ENCODE data around the gene USP14. TPM values are rescaled to one million over a fixed set of nuclear protein-coding genes. Genes with fewer than 3 reads are reported as not detected.

Gene USP14
- total RNA-seq, 2 donors from 2014 or later: 18.0 to 21.5 TPM

GRCh38 chr18:217532-218336 lies 59.4 kb downstream of the USP14 start:
- Histone ChIP-seq H3K36me3 (peaks cover 52% of the 10 kb centered on the region), H3K27ac (no peak overlapping the region), H3K4me1 (no peaks in the 10 kb centered on the region), H3K27me3 (no peaks in the 10 kb centered on the region), H3K9me3 (no peaks in the 10 kb centered on the region), H3K4me3 (no peak overlapping the region)
- TF ChIP-seq CTCF (IDR thresholded peaks at IDR 0.05): no peak
- no peak for DNase-seq (ENCODE audit: low spot score)

GRCh38 chr18:220708-221107 lies 62.4 kb downstream of the USP14 start:
- no peak for TF ChIP-seq CTCF (IDR thresholded peaks at IDR 0.05)
- H3K36me3 ChIP-seq: peaks cover 55% of the 10 kb centered on the region
- H3K9me3 ChIP-seq: no peaks in the 10 kb centered on the region
- H3K4me3 ChIP-seq: no peak overlapping the region
- no peak for DNase-seq (ENCODE audit: low spot score)
- no peaks in the 10 kb centered on the region for H3K4me1 ChIP-seq
- no peaks in the 10 kb centered on the region for H3K27me3 ChIP-seq
- no peak overlapping the region for H3K27ac ChIP-seq

GRCh38 chr18:225745-226144 lies 67.4 kb downstream of the USP14 start:
- Histone ChIP-seq H3K4me3 (no peak overlapping the region), H3K36me3 (peaks cover 46% of the 10 kb centered on the region)

GRCh38 chr18:227374-227773 lies 69.0 kb downstream of the USP14 start:
- DNase-seq (ENCODE audit: low spot score): no peak
- no peaks in the 10 kb centered on the region for H3K27me3 ChIP-seq
- H3K4me1 ChIP-seq: no peaks in the 10 kb centered on the region
- no peak overlapping the region for H3K27ac ChIP-seq
- no peaks in the 10 kb centered on the region for H3K9me3 ChIP-seq
- TF ChIP-seq CTCF (IDR thresholded peaks at IDR 0.05): no peak
- peaks cover 46% of the 10 kb centered on the region for H3K36me3 ChIP-seq
- H3K4me3 ChIP-seq: no peak overlapping the region

More at GRCh38 chr18:225745-226144, 67.4 kb downstream of the USP14 start:
- DNase-seq (ENCODE audit: low spot score): no peak
- H3K4me1 ChIP-seq: no peaks in the 10 kb centered on the region
- no peak for TF ChIP-seq CTCF (IDR thresholded peaks at IDR 0.05)
- no peaks in the 10 kb centered on the region for H3K27me3 ChIP-seq
- no peak overlapping the region for H3K27ac ChIP-seq
- no peaks in the 10 kb centered on the region for H3K9me3 ChIP-seq

GRCh38 chr18:227902-228301 lies 69.5 kb downstream of the USP14 start:
- H3K36me3 ChIP-seq: peaks cover 44% of the 10 kb centered on the region
- TF ChIP-seq CTCF (IDR thresholded peaks at IDR 0.05): no peak
- H3K4me3 ChIP-seq: no peak overlapping the region
- no peaks in the 10 kb centered on the region for H3K27me3 ChIP-seq
- no peak for DNase-seq (ENCODE audit: low spot score)
- H3K9me3 ChIP-seq: no peaks in the 10 kb centered on the region
- no peaks in the 10 kb centered on the region for H3K4me1 ChIP-seq
- no peak overlapping the region for H3K27ac ChIP-seq

- Histone ChIP-seq H3K9me3 (no peaks in the 10 kb centered on the region), H3K27me3 (no peaks in the 10 kb centered on the region), H3K36me3 (peaks cover 37% of the 10 kb centered on the region), H3K4me1 (no peaks in the 10 kb centered on the region), H3K4me3 (no peak overlapping the region), H3K27ac (no peak overlapping the region)
- TF ChIP-seq CTCF (IDR thresholded peaks at IDR 0.05): no peak
- DNase-seq (ENCODE audit: low spot score): no peak
These were observed 70.2 kb downstream of the USP14 start for GRCh38 chr18:228586-228985.
